ENCODE results near the gene TMEM179B. TPM values are rescaled to one million over a fixed set of nuclear protein-coding genes. Genes with fewer than 3 reads are reported as not detected.

Gene TMEM179B
- total and polyA plus RNA-seq, 9 of the 15 experiments (the other 6 are each of a cell fraction or from before 2014, with no cell fraction given) = 27.7 to 105 (median 37.0) TPM

DNA sequence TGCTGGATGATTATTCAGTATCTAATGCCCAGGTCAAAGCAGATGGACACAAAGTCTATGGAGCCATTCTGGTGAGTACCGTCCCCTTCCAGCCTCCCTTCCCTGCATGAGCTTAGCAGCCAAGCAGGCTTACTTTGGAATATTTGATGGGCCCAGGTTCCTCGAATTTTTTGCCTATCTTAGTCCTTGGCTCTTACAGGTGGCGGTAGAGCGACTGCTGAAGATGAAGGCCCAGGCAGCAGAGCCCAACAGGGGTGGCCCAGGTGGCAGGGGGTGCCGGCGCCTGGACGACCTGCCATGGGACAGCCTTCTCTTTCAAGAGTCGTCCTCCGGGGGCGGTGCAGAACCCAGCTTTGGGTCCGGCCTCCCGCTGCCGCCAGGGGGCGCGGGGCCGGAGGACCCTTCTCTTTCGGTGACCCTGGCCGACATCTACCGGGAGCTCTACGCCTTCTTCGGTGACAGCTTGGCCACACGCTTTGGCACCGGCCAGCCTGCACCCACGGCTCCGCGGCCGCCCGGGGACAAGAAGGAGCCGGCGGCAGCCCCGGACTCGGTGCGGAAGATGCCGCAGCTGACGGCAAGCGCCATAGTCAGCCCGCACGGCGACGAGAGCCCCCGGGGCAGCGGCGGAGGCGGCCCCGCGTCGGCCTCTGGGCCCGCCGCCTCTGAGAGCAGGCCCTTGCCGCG is 741 bp upstream of the TMEM179B start (continued):
- TF ChIP-seq, protein P1, sequence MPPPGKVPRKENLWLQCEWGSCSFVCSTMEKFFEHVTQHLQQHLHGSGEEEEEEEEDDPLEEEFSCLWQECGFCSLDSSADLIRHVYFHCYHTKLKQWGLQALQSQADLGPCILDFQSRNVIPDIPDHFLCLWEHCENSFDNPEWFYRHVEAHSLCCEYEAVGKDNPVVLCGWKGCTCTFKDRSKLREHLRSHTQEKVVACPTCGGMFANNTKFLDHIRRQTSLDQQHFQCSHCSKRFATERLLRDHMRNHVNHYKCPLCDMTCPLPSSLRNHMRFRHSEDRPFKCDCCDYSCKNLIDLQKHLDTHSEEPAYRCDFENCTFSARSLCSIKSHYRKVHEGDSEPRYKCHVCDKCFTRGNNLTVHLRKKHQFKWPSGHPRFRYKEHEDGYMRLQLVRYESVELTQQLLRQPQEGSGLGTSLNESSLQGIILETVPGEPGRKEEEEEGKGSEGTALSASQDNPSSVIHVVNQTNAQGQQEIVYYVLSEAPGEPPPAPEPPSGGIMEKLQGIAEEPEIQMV (tag; conservative IDR thresholded peaks at IDR 0.05; ENCODE audit: low read depth) = no peak
- TF ChIP-seq, protein P2, sequence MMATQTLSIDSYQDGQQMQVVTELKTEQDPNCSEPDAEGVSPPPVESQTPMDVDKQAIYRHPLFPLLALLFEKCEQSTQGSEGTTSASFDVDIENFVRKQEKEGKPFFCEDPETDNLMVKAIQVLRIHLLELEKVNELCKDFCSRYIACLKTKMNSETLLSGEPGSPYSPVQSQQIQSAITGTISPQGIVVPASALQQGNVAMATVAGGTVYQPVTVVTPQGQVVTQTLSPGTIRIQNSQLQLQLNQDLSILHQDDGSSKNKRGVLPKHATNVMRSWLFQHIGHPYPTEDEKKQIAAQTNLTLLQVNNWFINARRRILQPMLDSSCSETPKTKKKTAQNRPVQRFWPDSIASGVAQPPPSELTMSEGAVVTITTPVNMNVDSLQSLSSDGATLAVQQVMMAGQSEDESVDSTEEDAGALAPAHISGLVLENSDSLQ (IDR thresholded peaks at IDR 0.05) = no peak
- TF ChIP-seq, protein P3, sequence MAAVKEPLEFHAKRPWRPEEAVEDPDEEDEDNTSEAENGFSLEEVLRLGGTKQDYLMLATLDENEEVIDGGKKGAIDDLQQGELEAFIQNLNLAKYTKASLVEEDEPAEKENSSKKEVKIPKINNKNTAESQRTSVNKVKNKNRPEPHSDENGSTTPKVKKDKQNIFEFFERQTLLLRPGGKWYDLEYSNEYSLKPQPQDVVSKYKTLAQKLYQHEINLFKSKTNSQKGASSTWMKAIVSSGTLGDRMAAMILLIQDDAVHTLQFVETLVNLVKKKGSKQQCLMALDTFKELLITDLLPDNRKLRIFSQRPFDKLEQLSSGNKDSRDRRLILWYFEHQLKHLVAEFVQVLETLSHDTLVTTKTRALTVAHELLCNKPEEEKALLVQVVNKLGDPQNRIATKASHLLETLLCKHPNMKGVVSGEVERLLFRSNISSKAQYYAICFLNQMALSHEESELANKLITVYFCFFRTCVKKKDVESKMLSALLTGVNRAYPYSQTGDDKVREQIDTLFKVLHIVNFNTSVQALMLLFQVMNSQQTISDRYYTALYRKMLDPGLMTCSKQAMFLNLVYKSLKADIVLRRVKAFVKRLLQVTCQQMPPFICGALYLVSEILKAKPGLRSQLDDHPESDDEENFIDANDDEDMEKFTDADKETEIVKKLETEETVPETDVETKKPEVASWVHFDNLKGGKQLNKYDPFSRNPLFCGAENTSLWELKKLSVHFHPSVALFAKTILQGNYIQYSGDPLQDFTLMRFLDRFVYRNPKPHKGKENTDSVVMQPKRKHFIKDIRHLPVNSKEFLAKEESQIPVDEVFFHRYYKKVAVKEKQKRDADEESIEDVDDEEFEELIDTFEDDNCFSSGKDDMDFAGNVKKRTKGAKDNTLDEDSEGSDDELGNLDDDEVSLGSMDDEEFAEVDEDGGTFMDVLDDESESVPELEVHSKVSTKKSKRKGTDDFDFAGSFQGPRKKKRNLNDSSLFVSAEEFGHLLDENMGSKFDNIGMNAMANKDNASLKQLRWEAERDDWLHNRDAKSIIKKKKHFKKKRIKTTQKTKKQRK (IDR thresholded peaks at IDR 0.05; ENCODE audit: borderline replicate concordance, low read depth, low read length) = no peak
- TF ChIP-seq, protein P4, sequence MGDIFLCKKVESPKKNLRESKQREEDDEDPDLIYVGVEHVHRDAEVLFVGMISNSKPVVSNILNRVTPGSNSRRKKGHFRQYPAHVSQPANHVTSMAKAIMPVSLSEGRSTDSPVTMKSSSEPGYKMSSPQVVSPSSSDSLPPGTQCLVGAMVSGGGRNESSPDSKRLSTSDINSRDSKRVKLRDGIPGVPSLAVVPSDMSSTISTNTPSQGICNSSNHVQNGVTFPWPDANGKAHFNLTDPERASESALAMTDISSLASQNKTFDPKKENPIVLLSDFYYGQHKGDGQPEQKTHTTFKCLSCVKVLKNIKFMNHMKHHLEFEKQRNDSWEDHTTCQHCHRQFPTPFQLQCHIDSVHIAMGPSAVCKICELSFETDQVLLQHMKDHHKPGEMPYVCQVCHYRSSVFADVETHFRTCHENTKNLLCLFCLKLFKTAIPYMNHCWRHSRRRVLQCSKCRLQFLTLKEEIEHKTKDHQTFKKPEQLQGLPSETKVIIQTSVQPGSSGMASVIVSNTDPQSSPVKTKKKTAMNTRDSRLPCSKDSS (IDR thresholded peaks at IDR 0.05; ENCODE audit: low read depth, partially characterized antibody) = no peak
- TF ChIP-seq L3MBTL2 (IDR thresholded peaks at IDR 0.05) = 0 out of 2 replicates have a peak, but pooled peaks have one; percentile 47
- TF ChIP-seq, protein P5, sequence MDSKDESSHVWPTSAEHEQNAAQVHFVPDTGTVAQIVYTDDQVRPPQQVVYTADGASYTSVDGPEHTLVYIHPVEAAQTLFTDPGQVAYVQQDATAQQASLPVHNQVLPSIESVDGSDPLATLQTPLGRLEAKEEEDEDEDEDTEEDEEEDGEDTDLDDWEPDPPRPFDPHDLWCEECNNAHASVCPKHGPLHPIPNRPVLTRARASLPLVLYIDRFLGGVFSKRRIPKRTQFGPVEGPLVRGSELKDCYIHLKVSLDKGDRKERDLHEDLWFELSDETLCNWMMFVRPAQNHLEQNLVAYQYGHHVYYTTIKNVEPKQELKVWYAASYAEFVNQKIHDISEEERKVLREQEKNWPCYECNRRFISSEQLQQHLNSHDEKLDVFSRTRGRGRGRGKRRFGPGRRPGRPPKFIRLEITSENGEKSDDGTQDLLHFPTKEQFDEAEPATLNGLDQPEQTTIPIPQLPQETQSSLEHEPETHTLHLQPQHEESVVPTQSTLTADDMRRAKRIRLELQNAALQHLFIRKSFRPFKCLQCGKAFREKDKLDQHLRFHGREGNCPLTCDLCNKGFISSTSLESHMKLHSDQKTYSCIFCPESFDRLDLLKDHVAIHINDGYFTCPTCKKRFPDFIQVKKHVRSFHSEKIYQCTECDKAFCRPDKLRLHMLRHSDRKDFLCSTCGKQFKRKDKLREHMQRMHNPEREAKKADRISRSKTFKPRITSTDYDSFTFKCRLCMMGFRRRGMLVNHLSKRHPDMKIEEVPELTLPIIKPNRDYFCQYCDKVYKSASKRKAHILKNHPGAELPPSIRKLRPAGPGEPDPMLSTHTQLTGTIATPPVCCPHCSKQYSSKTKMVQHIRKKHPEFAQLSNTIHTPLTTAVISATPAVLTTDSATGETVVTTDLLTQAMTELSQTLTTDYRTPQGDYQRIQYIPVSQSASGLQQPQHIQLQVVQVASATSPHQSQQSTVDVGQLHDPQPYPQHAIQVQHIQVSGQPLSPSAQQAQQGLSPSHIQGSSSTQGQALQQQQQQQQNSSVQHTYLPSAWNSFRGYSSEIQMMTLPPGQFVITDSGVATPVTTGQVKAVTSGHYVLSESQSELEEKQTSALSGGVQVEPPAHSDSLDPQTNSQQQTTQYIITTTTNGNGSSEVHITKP (IDR thresholded peaks at IDR 0.05; ENCODE audit: partially characterized antibody) = peak; percentile 34
- TF ChIP-seq, protein P6, sequence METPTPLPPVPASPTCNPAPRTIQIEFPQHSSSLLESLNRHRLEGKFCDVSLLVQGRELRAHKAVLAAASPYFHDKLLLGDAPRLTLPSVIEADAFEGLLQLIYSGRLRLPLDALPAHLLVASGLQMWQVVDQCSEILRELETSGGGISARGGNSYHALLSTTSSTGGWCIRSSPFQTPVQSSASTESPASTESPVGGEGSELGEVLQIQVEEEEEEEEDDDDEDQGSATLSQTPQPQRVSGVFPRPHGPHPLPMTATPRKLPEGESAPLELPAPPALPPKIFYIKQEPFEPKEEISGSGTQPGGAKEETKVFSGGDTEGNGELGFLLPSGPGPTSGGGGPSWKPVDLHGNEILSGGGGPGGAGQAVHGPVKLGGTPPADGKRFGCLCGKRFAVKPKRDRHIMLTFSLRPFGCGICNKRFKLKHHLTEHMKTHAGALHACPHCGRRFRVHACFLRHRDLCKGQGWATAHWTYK (CRISPR knock-in tag; IDR thresholded peaks at IDR 0.05) = no peak
- TF ChIP-seq ERF (CRISPR knock-in tag; IDR thresholded peaks at IDR 0.05) = no peak
- TF ChIP-seq ZNF165 (CRISPR knock-in tag; IDR thresholded peaks at IDR 0.05; ENCODE audit: borderline replicate concordance) = no peak
- TF ChIP-seq CREM (IDR thresholded peaks at IDR 0.05; ENCODE audit: low read depth) = peak; percentile 69
- TF ChIP-seq TCF3 (CRISPR knock-in tag; IDR thresholded peaks at IDR 0.05) = no peak
- TF ChIP-seq KLF1 (tag; IDR thresholded peaks at IDR 0.05) = no peak
- TF ChIP-seq HDAC6 (IDR thresholded peaks at IDR 0.05; ENCODE audit: low read depth, low read length) = peak; percentile 27; the same call in 1 of the 2 replicates
- TF ChIP-seq FOXA1 (IDR thresholded peaks at IDR 0.05; ENCODE audit: borderline replicate concordance) = no peak
